ENCODE data around the gene STAT2. TPM values are rescaled to one million over a fixed set of nuclear protein-coding genes. Genes with fewer than 3 reads are reported as not detected.

STAT2 gene
- 115 TPM for total RNA-seq

GRCh38 chr12:56359851-56360767, at the start of gene STAT2:
Gene STAT2, minus strand, starts transcription at chr12:56360107. Its CDS starts 3,536 bp downstream, at chr12:56356571.

GRCh38 chr12:56362130-56363059, 2.5 kb upstream of the STAT2 start, which contains the start of gene APOF:
Gene APOF, minus strand, starts transcription at chr12:56362857. Its CDS starts 112 bp downstream, at chr12:56362745.

GRCh38 chr12:56338308-56339157, 21.4 kb downstream of the STAT2 start, which contains the start of gene IL23A:
Gene IL23A, plus strand, starts transcription at chr12:56338884. Its CDS starts 161 bp downstream, at chr12:56339045.

GRCh38 chr12:56333679-56334489, 26.0 kb downstream of the STAT2 start, which contains the start of gene PAN2:
Gene PAN2, minus strand, starts transcription at chr12:56334000. Its CDS starts 906 bp downstream, at chr12:56333094.

GRCh38 chr12:56315622-56316473, 44.1 kb downstream of the STAT2 start, which contains the start of gene CNPY2:
Gene CNPY2, minus strand, starts transcription at chr12:56315988. Its CDS starts 771 bp downstream, at chr12:56315217.

GRCh38 chr12:56299853-56300643, 59.9 kb downstream of the STAT2 start, which contains the start of gene CS:
Gene CS, minus strand, starts transcription at chr12:56300330. Its CDS starts 129 bp downstream, at chr12:56300201.

Small RNA genes lying within 50 kb of the gene (small RNA-seq; reads per million reads assigned to genes)
- gene RNU7-40P (ENCODE audit: low replicate concordance), result not detected

Other genes with a start within 250 kb of the STAT2 start
- gene RPL41, start 243.5 kb downstream of the STAT2 start, total RNA-seq, result 1,201 TPM
- gene ZC3H10, start 241.8 kb downstream of the STAT2 start, total RNA-seq, result 12.8 TPM
- 24.4 TPM for gene ESYT1, start 231.8 kb downstream of the STAT2 start, total RNA-seq
- 91.1 TPM for gene MYL6B, start 207.5 kb downstream of the STAT2 start, total RNA-seq
- gene MYL6, start 201.7 kb downstream of the STAT2 start, total RNA-seq, result 311 TPM
- 149 TPM for gene SMARCC2, start 170.6 kb downstream of the STAT2 start, total RNA-seq
- 77.9 TPM for gene RNF41, start 138.2 kb downstream of the STAT2 start, total RNA-seq
- gene NABP2, start 135.8 kb downstream of the STAT2 start, total RNA-seq, result 18.5 TPM
- not detected for gene SLC39A5, start 130.1 kb downstream of the STAT2 start, total RNA-seq
- gene ANKRD52, start 101.7 kb downstream of the STAT2 start, total RNA-seq, result 35.4 TPM
- gene COQ10A, start 93.2 kb downstream of the STAT2 start, total RNA-seq, result 17.5 TPM
- 149 TPM for gene CS, start 59.8 kb downstream of the STAT2 start, total RNA-seq
- gene CNPY2, start 44.1 kb downstream of the STAT2 start, total RNA-seq, result 51.6 TPM
- gene PAN2, start 26.1 kb downstream of the STAT2 start, total RNA-seq, result 54.8 TPM
- gene IL23A, start 21.2 kb downstream of the STAT2 start, total RNA-seq, result not detected
- not detected for gene APOF, start 2.8 kb upstream of the STAT2 start, total RNA-seq
- gene TIMELESS, start 89.3 kb upstream of the STAT2 start, total RNA-seq, result 5.3 TPM
- gene MIP, start 94.5 kb upstream of the STAT2 start, total RNA-seq, result not detected
- gene SPRYD4, start 108.5 kb upstream of the STAT2 start, total RNA-seq, result 6.3 TPM
- gene GLS2, start 128.1 kb upstream of the STAT2 start, total RNA-seq, result 6.3 TPM
- gene RBMS2, start 161.7 kb upstream of the STAT2 start, total RNA-seq, result 6.3 TPM